Measurements from ENCODE around the gene KLRC3. TPM values are rescaled to one million over a fixed set of nuclear protein-coding genes. Genes with fewer than 3 reads are reported as not detected.
"Not testable (repeated sequence)": the region's sequence is repeated elsewhere in the genome, so short reads cannot be mapped to it uniquely, and the experiment has no call there.

Gene KLRC3
- total RNA-seq, 1 experiment from 2014 or later = 0.74 TPM

DNA sequence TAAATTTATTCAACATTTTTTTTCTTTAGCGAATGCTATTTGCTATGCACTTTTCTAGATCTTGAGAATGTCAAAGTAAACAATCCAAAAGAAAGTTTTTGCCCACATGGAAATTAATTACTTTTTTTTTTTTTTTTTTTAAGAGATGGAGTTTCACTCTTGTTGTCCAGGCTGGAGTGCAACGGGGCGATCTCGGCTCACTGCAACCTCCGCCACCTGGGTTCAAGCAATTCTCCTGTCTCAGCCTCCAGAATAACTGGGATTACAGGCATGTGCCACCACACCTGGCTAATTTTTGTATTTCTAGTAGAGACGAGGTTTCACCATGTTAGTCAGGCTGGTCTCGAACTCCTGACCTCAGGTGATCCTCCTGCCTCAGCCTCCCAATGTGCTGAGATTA, 29.4 kb downstream of the KLRC3 start:
- DNase-seq (ENCODE audit: low read depth, low spot score); H3K4me3 ChIP-seq (ENCODE audit: low read depth in 2 of 2, low read length in 2 of 2); H3K9me3 ChIP-seq (ENCODE audit: control insufficient read depth, insufficient read depth, low read depth, low read length); BruUV-seq (replicated peaks); H3K36me3 ChIP-seq (ENCODE audit: control insufficient read depth, insufficient read depth, low read length); ATAC-seq; H3K27me3 ChIP-seq (ENCODE audit: control insufficient read depth, insufficient read depth, low read length); intact Hi-C loops (cut with micrococcal nuclease; ENCODE audit: unreplicated experiment); POLR2A ChIA-PET; CTCF ChIA-PET; in situ Hi-C loops (cut with HindIII; ENCODE audit: low pct_unique_long_range_greater_than_20kb, low sequenced_read_pairs): not testable (repeated sequence)
- Histone ChIP-seq H3K4me1 (ENCODE audit: control insufficient read depth, insufficient read depth, low read length) (peaks cover 33% of the 10 kb centered on the region), H3K27ac (ENCODE audit: low read length) (peak overlapping the region; percentile 96; the same call in 1 of the 2 replicates)

DNA sequence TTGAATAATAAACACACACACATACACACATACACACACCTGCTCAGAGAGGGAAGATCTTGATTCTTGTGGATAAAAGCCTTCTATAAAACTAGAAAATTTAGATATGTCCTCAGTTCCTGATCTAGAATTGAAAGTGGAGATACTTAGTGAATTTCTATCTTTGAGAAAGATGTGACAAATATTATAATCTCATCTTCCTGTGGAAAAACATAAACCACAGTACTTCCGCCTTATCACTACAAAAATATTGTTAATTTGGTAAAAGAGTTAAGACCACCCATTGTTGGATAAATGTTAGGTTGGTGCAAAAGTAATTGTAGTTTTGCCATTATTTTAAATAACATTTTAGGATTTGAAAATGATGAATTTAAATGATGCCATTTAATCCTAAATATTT, 30.5 kb downstream of the KLRC3 start, which contains the start of gene KLRK1:
Gene KLRK1 (minus strand): TSS at position 138 of the 400 bp plus-strand sequence. CDS start 1,231 bp downstream, outside the sequence.
- TF ChIP-seq, protein P1, sequence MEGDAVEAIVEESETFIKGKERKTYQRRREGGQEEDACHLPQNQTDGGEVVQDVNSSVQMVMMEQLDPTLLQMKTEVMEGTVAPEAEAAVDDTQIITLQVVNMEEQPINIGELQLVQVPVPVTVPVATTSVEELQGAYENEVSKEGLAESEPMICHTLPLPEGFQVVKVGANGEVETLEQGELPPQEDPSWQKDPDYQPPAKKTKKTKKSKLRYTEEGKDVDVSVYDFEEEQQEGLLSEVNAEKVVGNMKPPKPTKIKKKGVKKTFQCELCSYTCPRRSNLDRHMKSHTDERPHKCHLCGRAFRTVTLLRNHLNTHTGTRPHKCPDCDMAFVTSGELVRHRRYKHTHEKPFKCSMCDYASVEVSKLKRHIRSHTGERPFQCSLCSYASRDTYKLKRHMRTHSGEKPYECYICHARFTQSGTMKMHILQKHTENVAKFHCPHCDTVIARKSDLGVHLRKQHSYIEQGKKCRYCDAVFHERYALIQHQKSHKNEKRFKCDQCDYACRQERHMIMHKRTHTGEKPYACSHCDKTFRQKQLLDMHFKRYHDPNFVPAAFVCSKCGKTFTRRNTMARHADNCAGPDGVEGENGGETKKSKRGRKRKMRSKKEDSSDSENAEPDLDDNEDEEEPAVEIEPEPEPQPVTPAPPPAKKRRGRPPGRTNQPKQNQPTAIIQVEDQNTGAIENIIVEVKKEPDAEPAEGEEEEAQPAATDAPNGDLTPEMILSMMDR (IDR thresholded peaks at IDR 0.05) = no peak
- TF ChIP-seq, protein P2, sequence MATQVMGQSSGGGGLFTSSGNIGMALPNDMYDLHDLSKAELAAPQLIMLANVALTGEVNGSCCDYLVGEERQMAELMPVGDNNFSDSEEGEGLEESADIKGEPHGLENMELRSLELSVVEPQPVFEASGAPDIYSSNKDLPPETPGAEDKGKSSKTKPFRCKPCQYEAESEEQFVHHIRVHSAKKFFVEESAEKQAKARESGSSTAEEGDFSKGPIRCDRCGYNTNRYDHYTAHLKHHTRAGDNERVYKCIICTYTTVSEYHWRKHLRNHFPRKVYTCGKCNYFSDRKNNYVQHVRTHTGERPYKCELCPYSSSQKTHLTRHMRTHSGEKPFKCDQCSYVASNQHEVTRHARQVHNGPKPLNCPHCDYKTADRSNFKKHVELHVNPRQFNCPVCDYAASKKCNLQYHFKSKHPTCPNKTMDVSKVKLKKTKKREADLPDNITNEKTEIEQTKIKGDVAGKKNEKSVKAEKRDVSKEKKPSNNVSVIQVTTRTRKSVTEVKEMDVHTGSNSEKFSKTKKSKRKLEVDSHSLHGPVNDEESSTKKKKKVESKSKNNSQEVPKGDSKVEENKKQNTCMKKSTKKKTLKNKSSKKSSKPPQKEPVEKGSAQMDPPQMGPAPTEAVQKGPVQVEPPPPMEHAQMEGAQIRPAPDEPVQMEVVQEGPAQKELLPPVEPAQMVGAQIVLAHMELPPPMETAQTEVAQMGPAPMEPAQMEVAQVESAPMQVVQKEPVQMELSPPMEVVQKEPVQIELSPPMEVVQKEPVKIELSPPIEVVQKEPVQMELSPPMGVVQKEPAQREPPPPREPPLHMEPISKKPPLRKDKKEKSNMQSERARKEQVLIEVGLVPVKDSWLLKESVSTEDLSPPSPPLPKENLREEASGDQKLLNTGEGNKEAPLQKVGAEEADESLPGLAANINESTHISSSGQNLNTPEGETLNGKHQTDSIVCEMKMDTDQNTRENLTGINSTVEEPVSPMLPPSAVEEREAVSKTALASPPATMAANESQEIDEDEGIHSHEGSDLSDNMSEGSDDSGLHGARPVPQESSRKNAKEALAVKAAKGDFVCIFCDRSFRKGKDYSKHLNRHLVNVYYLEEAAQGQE (IDR thresholded peaks at IDR 0.05; ENCODE audit: insufficient read depth in 1 of 2, low read depth in 2 of 2, low read length in 1 of 2) = no peak
- TF ChIP-seq SIN3A (IDR thresholded peaks at IDR 0.05; ENCODE audit: borderline replicate concordance, insufficient read depth, low read depth, low read length) (no peak), TCF7L2 (IDR thresholded peaks at IDR 0.05; ENCODE audit: low read depth, low read length) (no peak), POLR2AphosphoS5 (IDR thresholded peaks at IDR 0.05; ENCODE audit: low read depth, low read length) (no peak)
- no peak for DNase-seq (ENCODE audit: low read depth, low spot score)
- POLR2A ChIA-PET = no interaction called here
- Histone ChIP-seq H3K36me3 (ENCODE audit: control insufficient read depth, insufficient read depth, low read length) (no peaks in the 10 kb centered on the region), H3K4me1 (ENCODE audit: control insufficient read depth, insufficient read depth, low read length) (peaks cover 29% of the 10 kb centered on the region), H3K27me3 (ENCODE audit: control insufficient read depth, insufficient read depth, low read length) (no peaks in the 10 kb centered on the region), H3K27ac (ENCODE audit: low read length) (peak within 1 kb of the TSS; percentile 96; the same call in 1 of the 2 replicates), H3K9me3 (ENCODE audit: control insufficient read depth, insufficient read depth, low read depth, low read length) (no peaks in the 10 kb centered on the region), H3K4me3 (ENCODE audit: low read depth in 2 of 2, low read length in 2 of 2) (no peak within 1 kb of the TSS)
- CTCF ChIA-PET = no interaction called here
- intact Hi-C loops (cut with micrococcal nuclease; ENCODE audit: unreplicated experiment) = no loop called here
- ATAC-seq = no peak
- in situ Hi-C loops (cut with HindIII; ENCODE audit: low pct_unique_long_range_greater_than_20kb, low sequenced_read_pairs) = no loop called here
- no TSS peak for BruUV-seq (replicated peaks)

GRCh38 chr12:10388624-10389413, 31.6 kb downstream of the KLRC3 start:
- ATAC-seq (no peak), DNase-seq (ENCODE audit: low read depth, low spot score) (no peak)
- H3K4me1 ChIP-seq (ENCODE audit: control insufficient read depth, insufficient read depth, low read length) = peaks cover 21% of the 10 kb centered on the region
- H3K27me3 ChIP-seq (ENCODE audit: control insufficient read depth, insufficient read depth, low read length) = no peaks in the 10 kb centered on the region
- intact Hi-C loops (cut with micrococcal nuclease; ENCODE audit: unreplicated experiment) = no loop called here
- CTCF ChIA-PET = no interaction called here
- in situ Hi-C loops (cut with HindIII; ENCODE audit: low pct_unique_long_range_greater_than_20kb, low sequenced_read_pairs) = no loop called here
- H3K36me3 ChIP-seq (ENCODE audit: control insufficient read depth, insufficient read depth, low read length) = no peaks in the 10 kb centered on the region
- POLR2A ChIA-PET = interaction anchor here (0.6 kb wide), 1 partner anchor 342 kb away, joined by 5 read pairs; no protein-coding TSS in a partner anchor
- H3K27ac ChIP-seq (ENCODE audit: low read length) = no peak overlapping the region; the same call in 1 of the 2 replicates
- TF ChIP-seq SIN3A (IDR thresholded peaks at IDR 0.05; ENCODE audit: borderline replicate concordance, insufficient read depth, low read depth, low read length) (no peak), POLR2AphosphoS5 (IDR thresholded peaks at IDR 0.05; ENCODE audit: low read depth, low read length) (no peak), TCF7L2 (IDR thresholded peaks at IDR 0.05; ENCODE audit: low read depth, low read length) (no peak)
- no TSS peak for BruUV-seq (replicated peaks)
- no peak overlapping the region for H3K4me3 ChIP-seq (ENCODE audit: low read depth in 2 of 2, low read length in 2 of 2)
- H3K9me3 ChIP-seq (ENCODE audit: control insufficient read depth, insufficient read depth, low read depth, low read length) = no peaks in the 10 kb centered on the region

DNA sequence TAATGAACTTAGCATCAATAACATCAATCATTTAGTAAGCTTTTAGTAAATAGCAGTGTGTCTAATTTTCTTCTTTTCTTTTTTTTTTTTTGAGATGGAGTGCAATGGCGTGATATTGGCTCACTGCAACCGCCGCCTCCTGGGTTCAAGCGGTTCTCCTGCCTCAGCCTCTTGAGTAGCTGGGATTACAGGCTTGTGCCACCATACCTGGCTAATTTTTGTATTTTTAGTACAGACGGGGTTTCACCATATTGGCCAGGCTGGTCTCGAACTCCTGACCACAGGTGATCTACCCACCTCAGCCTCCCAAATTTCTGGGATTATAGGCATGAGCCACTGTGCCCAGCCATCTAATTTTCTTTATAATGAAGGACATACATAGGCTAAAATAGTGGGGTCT, 32.9 kb downstream of the KLRC3 start:
- DNase-seq (ENCODE audit: low read depth, low spot score); H3K4me1 ChIP-seq (ENCODE audit: control insufficient read depth, insufficient read depth, low read length); H3K4me3 ChIP-seq (ENCODE audit: low read depth in 2 of 2, low read length in 2 of 2); BruUV-seq (replicated peaks); intact Hi-C loops (cut with micrococcal nuclease; ENCODE audit: unreplicated experiment); CTCF ChIA-PET; in situ Hi-C loops (cut with HindIII; ENCODE audit: low pct_unique_long_range_greater_than_20kb, low sequenced_read_pairs); H3K36me3 ChIP-seq (ENCODE audit: control insufficient read depth, insufficient read depth, low read length); H3K27ac ChIP-seq (ENCODE audit: low read length); H3K9me3 ChIP-seq (ENCODE audit: control insufficient read depth, insufficient read depth, low read depth, low read length); POLR2A ChIA-PET; ATAC-seq; H3K27me3 ChIP-seq (ENCODE audit: control insufficient read depth, insufficient read depth, low read length): not testable (repeated sequence)

Data from Panc1 (cell line).